A673 (cell line): ENCODE data around the gene SLC35G6.

ENCODE experiments used
- EZH2 ChIP-seq: fragments of 200-600 bp; sonication (generic); IDR thresholded peaks from 2 replicates; pipeline ENCODE4 v1.6.1; 2017; ENCODE audit warnings: borderline replicate concordance, low read depth, mild to moderate bottlenecking, mixed read lengths, antibody characterized with exemption, low read length; ENCODE audit not compliant: poor library complexity, severe bottlenecking
- TF ChIP-seq, protein P1 (sequence below): fragments of 300-800, 200-600 bp; sonication (generic); conservative IDR thresholded peaks from 2 replicates; pipeline ENCODE4 v1.5.1; 2017; ENCODE audit warnings: low read depth, mild to moderate bottlenecking, antibody characterized with exemption, low read length, moderate library complexity, mixed read lengths

DNA sequence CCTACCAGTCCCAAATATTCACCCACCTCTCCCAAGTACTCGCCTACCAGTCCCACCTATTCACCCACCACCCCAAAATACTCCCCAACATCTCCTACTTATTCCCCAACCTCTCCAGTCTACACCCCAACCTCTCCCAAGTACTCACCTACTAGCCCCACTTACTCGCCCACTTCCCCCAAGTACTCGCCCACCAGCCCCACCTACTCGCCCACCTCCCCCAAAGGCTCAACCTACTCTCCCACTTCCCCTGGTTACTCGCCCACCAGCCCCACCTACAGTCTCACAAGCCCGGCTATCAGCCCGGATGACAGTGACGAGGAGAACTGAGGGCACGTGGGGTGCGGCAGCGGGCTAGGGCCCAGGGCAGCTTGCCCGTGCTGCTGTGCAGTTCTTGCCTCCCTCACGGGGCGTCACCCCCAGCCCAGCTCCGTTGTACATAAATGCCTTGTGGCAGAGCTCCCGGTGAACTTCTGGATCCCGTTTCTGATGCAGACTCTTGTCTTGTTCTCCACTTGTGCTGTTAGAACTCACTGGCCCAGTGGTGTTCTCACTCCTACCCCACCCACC, 32.7 kb downstream of the SLC35G6 start:
- TF ChIP-seq, protein P1, sequence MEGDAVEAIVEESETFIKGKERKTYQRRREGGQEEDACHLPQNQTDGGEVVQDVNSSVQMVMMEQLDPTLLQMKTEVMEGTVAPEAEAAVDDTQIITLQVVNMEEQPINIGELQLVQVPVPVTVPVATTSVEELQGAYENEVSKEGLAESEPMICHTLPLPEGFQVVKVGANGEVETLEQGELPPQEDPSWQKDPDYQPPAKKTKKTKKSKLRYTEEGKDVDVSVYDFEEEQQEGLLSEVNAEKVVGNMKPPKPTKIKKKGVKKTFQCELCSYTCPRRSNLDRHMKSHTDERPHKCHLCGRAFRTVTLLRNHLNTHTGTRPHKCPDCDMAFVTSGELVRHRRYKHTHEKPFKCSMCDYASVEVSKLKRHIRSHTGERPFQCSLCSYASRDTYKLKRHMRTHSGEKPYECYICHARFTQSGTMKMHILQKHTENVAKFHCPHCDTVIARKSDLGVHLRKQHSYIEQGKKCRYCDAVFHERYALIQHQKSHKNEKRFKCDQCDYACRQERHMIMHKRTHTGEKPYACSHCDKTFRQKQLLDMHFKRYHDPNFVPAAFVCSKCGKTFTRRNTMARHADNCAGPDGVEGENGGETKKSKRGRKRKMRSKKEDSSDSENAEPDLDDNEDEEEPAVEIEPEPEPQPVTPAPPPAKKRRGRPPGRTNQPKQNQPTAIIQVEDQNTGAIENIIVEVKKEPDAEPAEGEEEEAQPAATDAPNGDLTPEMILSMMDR = no peak
- no peak for TF ChIP-seq EZH2
